ENCODE measurements around the gene SCFD1.

The SCFD1 gene

DNA sequence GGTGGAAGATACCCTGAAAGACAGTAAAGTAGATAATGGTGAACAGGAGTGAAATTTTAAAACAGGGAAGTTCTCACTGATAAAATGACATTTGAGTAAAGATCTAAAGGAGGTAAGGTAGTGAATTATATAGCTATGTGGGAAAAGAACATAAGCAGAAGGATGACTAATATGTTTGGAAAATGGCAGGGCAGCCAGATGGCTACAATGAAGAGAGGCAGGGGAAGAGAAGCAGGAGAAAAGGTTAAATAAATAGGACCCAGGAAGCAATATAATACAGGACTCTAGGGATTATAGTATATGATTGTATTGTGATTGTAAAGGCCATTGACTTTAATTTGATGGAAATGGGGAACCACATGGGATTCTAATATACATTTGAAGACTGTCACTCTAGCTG, 33.0 kb downstream of the SCFD1 start:
- TF ChIP-seq, protein P1, sequence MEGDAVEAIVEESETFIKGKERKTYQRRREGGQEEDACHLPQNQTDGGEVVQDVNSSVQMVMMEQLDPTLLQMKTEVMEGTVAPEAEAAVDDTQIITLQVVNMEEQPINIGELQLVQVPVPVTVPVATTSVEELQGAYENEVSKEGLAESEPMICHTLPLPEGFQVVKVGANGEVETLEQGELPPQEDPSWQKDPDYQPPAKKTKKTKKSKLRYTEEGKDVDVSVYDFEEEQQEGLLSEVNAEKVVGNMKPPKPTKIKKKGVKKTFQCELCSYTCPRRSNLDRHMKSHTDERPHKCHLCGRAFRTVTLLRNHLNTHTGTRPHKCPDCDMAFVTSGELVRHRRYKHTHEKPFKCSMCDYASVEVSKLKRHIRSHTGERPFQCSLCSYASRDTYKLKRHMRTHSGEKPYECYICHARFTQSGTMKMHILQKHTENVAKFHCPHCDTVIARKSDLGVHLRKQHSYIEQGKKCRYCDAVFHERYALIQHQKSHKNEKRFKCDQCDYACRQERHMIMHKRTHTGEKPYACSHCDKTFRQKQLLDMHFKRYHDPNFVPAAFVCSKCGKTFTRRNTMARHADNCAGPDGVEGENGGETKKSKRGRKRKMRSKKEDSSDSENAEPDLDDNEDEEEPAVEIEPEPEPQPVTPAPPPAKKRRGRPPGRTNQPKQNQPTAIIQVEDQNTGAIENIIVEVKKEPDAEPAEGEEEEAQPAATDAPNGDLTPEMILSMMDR (IDR thresholded peaks at IDR 0.05; ENCODE audit: low read depth, low read length): no peak
- no peak overlapping the region for H3K4me3 ChIP-seq (ENCODE audit: low read depth, low read length)

DNA sequence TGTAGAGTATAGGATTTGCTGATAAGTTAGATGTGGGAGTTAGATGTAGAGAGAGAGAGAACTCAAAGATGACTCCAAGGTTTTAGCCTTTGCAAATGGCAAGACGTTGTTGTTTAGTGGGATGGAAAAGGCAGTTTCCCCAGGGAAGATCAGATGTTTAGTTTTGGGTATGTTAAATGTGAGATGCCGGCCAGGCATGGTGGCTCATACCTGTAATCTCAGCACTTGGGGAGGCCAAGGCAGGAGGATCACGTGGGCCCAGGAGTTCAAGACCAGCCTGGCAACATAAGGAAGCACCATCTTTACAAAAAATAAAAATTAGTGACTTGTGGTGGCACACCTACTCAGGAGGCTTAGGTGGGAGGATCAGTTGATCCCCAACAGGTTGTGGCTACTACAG, 33.5 kb downstream of the SCFD1 start:
- no peak overlapping the region for H3K4me3 ChIP-seq (ENCODE audit: low read depth, low read length)
- TF ChIP-seq, protein P1 (IDR thresholded peaks at IDR 0.05; ENCODE audit: low read depth, low read length): no peak

DNA sequence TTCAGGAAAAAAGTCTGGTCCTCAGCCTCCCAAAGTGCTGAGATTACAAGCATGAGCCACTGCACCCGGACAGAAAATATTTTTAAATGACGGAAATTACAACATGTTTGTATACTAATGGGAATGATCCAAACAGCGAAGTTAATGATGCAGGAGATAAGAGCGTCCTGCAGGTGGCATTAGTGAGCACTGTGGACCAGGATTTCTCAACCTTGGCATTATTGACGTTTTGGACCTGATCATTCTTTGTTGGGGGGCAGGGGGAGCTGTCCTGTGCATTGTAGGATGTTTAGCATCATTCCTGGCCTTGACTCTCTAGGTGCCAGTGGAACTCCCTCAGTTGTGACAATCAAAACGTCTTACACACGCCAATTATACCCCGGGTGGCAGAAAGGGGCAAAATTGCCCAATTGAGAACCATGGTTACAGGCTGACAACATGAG, 34.1 kb downstream of the SCFD1 start:
- no peak overlapping the region for H3K4me3 ChIP-seq (ENCODE audit: low read depth, low read length)
- TF ChIP-seq, protein P1 (IDR thresholded peaks at IDR 0.05; ENCODE audit: low read depth, low read length): peak; percentile 39; the same call in 1 of the 2 replicates

DNA sequence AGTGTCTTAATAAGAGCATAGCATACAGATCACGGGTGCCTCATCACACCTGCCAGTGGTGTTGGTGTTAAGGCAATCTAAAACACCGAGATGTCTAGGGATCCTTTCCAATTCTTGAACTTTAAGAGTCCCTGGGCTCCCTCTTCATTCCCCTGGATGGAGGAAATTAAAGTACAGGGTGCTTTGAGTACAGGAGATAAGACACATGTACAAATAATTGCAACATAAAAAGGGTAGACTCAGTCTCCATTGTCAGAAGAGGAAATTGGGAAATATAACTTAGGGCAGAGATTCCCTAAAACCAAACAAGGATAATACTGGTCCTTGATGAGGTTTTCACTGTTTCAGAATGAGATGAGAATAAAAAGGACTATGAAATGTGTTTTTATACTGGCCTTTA, 34.9 kb downstream of the SCFD1 start:
- no peak overlapping the region for H3K4me3 ChIP-seq (ENCODE audit: low read depth, low read length)
- TF ChIP-seq, protein P1 (IDR thresholded peaks at IDR 0.05; ENCODE audit: low read depth, low read length): no peak

DNA sequence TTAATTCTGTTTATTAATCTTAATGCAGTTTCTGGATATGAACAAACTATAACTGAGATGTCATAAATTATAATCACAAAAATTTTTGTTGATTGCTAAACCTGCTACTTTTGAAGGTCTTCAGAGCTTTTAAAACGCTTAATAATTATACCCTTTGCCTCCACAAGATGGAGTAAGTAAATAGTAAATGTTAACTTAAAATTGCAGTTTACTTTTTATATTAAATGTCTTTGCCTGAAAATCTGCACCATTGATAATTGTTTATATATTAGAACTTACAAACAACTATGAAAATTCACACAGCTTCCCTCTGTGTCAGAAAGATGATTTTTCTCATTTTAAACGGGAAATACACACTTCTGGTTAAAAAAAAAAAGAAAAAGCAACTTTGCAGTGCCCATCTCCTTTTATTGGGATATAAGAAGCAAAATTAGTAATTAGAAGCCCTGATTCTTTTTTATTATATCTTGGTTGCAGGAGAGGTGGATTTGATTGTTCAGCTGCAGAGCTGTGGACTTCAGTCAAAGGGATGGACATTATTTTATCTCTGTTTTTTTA, 35.6 kb downstream of the SCFD1 start:
- TF ChIP-seq, protein P1 (IDR thresholded peaks at IDR 0.05; ENCODE audit: low read depth, low read length): no peak
- H3K4me3 ChIP-seq (ENCODE audit: low read depth, low read length): no peak overlapping the region

DNA sequence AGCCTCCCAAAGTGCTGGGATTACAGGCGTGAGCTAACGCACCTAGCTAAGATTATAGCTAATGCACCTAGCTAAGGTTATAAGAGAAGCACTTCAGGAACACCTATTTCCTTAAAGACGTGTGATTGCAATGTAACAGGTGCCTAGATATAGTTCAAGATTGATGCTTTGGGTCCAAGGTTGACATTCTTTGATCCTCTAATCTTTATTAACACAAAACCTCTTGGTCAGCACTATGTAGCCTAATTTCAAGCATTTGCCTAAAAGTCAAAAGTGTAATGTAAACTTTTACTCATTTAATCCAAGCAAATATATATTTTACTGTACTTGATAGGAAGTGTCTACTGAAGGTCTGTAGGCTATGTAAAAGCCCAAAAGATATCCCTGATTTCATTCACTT, 36.5 kb downstream of the SCFD1 start:
- TF ChIP-seq, protein P1 (IDR thresholded peaks at IDR 0.05; ENCODE audit: low read depth, low read length): no peak
- no peak overlapping the region for H3K4me3 ChIP-seq (ENCODE audit: low read depth, low read length)

DNA sequence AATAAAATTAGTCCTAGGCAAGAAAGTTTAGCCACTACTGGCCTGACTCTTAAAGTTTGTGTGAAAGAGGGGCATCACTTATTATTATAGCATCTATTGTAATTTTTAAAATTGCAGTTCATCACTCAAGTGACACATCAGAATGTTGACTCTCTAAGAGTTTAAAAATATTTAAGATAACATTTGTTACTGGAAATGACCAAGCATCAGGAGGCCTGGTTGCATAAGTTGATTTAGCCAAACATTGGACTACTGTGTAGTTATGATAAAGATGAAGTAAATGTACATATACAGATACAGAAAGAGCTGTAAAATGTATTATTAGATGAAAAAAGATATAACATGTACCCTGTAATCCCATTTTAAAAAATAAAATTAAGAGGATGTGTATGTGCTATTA, 47.5 kb downstream of the SCFD1 start:
- TF ChIP-seq, protein P1 (IDR thresholded peaks at IDR 0.05; ENCODE audit: low read depth, low read length): no peak
- no peak overlapping the region for H3K4me3 ChIP-seq (ENCODE audit: low read depth, low read length)
